ENCODE measurements around the gene HTRA1.

Gene HTRA1

GRCh38 chr10:122455376-122456079, 5.8 kb upstream of the HTRA1 start:
- no peak for DNase-seq (ENCODE audit: low read depth)

- DNase-seq (ENCODE audit: low read depth) = no peak
These were observed 3.4 kb upstream of the HTRA1 start for GRCh38 chr10:122457934-122458333.

DNA sequence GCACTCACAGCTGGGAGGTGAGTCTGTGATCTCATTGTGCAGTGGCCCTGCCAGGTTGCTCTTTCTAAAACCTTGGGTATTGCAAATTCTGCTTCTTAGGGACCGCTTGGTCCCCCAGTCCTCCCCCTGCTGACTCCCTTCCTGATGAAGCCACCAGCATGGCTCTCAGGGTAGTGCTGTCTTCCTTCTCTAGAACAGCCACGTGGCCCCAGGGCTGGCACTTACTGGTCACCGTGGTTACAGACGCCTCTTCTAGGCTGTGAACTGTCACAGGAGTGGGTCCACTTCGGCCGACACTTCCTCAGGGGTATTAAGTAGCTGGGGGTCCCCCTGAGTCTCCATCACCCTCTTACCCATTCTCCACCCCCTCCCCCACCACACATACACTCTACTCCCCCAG, 2.7 kb upstream of the HTRA1 start:
- DNase-seq (ENCODE audit: low read depth) = no peak

DNA sequence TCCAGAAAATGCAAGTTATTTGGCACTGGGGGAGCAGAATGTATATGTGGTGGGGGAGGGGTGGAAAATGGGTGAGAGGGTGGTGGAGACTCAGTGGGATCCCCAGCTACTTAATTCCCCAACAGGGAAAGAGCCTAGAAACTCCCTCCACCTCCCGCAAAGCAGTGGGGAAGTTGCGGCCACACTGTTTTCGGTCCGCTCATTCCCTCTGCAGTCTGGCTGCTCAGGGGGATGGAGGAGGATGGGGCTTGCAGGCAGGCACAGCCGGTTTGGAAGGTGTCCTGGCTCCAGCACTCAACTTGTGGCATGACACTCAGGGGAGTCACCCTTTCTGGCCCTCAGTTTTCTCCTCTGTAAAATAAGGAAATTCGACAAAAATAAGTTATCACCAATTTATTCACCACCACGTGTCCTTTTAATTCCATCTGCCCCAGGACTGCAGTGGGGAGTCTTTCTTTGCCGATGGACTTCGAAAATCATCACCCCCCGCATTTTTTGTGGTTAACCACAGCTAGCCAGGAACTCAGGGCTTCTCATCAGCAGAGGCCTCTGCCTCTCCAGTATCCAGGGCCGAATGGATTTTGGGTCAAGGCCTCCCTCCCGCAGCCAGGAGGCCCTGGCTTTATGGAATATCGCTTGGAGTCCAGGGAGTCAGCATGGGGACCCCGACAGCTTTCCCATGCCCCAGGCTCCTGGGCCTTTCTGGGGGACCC, 1.6 kb upstream of the HTRA1 start:
- DNase-seq (ENCODE audit: low read depth) = no peak

- no peak for DNase-seq (ENCODE audit: low read depth)
These were observed 461 bp upstream of the HTRA1 start for GRCh38 chr10:122460891-122461293.

DNA sequence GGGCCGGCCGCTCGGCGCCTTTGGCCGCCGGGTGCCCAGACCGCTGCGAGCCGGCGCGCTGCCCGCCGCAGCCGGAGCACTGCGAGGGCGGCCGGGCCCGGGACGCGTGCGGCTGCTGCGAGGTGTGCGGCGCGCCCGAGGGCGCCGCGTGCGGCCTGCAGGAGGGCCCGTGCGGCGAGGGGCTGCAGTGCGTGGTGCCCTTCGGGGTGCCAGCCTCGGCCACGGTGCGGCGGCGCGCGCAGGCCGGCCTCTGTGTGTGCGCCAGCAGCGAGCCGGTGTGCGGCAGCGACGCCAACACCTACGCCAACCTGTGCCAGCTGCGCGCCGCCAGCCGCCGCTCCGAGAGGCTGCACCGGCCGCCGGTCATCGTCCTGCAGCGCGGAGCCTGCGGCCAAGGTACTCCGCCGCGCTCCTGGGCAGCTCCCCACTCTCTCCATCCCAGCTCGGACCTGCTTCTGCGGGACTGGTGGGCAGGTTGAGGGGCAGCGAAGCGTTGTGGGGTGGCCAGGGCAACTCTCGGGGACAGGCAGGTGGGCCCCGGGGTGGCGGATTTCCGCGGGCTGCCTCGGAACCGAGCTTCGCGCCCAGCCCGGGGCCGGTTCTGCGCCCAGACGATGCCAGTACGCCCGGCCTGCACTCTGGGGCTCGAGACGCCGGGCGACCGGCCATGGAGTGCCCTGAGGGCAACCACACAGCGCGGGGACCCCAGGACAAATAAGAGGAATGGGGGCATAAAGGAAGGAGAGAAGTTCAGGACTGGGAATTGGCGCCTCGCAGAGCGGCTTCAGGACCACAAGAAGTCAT, 578 bp downstream of the HTRA1 start:
- DNase-seq (ENCODE audit: low read depth) = no peak

GRCh38 chr10:122462533-122463465, 1.4 kb downstream of the HTRA1 start:
- no peak for DNase-seq (ENCODE audit: low read depth)

GRCh38 chr10:122463466-122464249, 2.3 kb downstream of the HTRA1 start:
- no peak for DNase-seq (ENCODE audit: low read depth)

GRCh38 chr10:122464250-122464510, 2.8 kb downstream of the HTRA1 start:
- no peak for DNase-seq (ENCODE audit: low read depth)

GRCh38 chr10:122464586-122464985, 3.2 kb downstream of the HTRA1 start:
- DNase-seq (ENCODE audit: low read depth) = no peak

- DNase-seq (ENCODE audit: low read depth) = no peak
These were observed 4.2 kb downstream of the HTRA1 start for GRCh38 chr10:122465401-122466040.

DNA sequence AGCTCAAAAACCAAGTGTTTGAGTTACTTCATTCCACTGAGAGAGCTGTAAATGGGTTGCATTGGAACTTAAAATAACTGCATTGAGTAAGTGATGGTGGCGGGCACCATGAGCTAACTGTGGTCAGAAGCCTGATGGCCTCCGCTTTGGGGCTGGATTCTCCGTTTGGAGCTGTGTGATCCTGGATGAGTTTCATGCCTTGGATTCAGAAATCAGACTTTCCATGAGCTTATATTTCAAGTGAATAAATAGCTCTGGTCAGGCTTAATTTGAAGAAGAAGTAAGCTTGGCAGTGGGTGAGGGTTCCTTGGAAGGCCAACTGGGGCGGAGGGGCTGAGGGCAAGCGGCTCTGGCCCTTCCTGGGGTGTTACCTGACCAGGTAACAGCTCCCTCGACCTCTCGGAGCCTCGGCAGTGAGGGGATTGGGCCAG, 5.6 kb downstream of the HTRA1 start:
- no peak for DNase-seq (ENCODE audit: low read depth)

- no peak for DNase-seq (ENCODE audit: low read depth)
These were observed 6.3 kb downstream of the HTRA1 start for GRCh38 chr10:122467701-122468100.

- no peak for DNase-seq (ENCODE audit: low read depth)
These were observed 7.1 kb downstream of the HTRA1 start for GRCh38 chr10:122468307-122468925.

GRCh38 chr10:122468926-122469781, 7.8 kb downstream of the HTRA1 start:
- no peak for DNase-seq (ENCODE audit: low read depth)

GRCh38 chr10:122469848-122470247, 8.5 kb downstream of the HTRA1 start:
- no peak for DNase-seq (ENCODE audit: low read depth)

DNA sequence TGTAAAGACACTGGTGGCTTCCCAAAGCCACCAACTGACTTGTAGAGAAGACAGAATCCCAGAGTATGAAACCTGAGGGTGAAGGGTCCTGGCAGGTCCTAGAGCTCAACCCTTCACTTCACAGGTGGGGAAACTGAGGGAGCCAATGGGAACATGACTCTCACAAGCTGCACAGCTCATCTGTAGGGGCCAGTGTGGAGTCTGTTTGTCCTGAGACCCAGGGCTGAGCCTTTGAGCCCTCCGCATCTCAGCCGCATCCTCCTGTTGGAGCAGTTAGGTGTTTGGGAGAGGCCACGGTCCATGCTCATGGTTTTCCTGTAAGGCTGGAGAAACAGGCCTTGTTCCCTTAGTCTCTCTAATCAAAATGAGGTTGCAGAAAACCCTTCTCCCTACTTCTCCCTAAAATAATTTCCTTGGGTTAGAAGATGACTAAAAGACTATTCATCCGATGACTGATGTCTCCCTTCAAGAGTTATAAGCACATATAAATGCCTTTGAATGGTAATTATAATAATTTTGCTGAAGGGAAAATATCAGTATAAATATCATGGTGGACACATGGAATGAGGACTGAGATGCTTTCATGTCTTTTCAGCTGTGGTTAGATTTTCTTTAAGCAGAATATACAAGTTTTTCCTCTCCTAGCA, 10.3 kb downstream of the HTRA1 start:
- DNase-seq (ENCODE audit: low read depth) = no peak

GRCh38 chr10:122473116-122473515, 11.8 kb downstream of the HTRA1 start:
- no peak for DNase-seq (ENCODE audit: low read depth)

All from activated T-helper 1 cell treated with Interleukin-2 at 50 U/mL for 16 hours (primary cell).